Neuron (in vitro differentiated cells): ENCODE measurements around the gene COL25A1.
"Not testable (repeated sequence)": the region's sequence is repeated elsewhere in the genome, so short reads cannot be mapped to it uniquely, and the experiment has no call there.

Experiments
- H2AFZ ChIP-seq: one replicate; pipeline ENCODE4 v1.6.1; 2013; ENCODE audit warnings: low read depth, mild to moderate bottlenecking, inconsistent platforms, low read length, moderate library complexity
- H3K27me3 ChIP-seq: one replicate; pipeline ENCODE4 v1.6.1; 2013; ENCODE audit warnings: low read length; ENCODE audit not compliant: insufficient read depth
- H3K36me3 ChIP-seq: one replicate; pipeline ENCODE4 v1.6.1; 2013; ENCODE audit warnings: low read length; ENCODE audit not compliant: insufficient read depth
- H3K4me1 ChIP-seq: one replicate; pipeline ENCODE4 v1.6.1; 2013; ENCODE audit warnings: low read length; ENCODE audit not compliant: insufficient read depth
- H3K4me3 ChIP-seq: 2 replicates; pipeline ENCODE4 v1.5.1; 2013; ENCODE audit warnings: mild to moderate bottlenecking, low read length, moderate library complexity
- H3K9me3 ChIP-seq: one replicate; pipeline ENCODE4 v1.6.1; 2013; ENCODE audit warnings: low read length

COL25A1 gene

GRCh38 chr4:109075621-109076020 is 226.8 kb downstream of the COL25A1 start:
- H3K4me1 ChIP-seq: no peaks in the 10 kb centered on the region
- no peak overlapping the region for H3K4me3 ChIP-seq
- no peak overlapping the region for H2AFZ ChIP-seq
- H3K9me3 ChIP-seq: no peaks in the 10 kb centered on the region
- H3K27me3 ChIP-seq: no peaks in the 10 kb centered on the region
- H3K36me3 ChIP-seq: no peaks in the 10 kb centered on the region

DNA sequence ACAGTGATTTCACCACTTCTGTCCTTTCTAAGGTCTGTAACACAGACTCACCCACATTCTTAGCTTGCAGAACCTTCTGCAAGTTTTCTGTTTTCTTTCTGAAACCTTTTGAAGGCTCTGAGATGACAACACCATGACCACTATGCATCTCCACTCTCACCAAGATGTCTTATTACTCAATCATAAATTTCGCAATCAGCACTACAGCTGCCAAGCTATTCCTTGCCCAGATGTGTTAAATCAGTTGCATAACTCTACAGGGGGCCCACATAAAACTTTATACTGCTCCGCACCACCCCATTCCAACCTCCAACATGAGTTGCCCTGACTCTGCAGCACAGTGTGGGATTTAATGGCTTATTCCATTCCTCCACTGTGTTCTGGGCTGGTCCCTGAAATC is 229.9 kb downstream of the COL25A1 start:
- Histone ChIP-seq H3K9me3 (no peaks in the 10 kb centered on the region), H3K4me3 (no peak overlapping the region), H3K36me3 (no peaks in the 10 kb centered on the region), H3K27me3 (no peaks in the 10 kb centered on the region), H3K4me1 (no peaks in the 10 kb centered on the region), H2AFZ (no peak overlapping the region)

- not testable (repeated sequence) for H3K9me3 ChIP-seq, H2AFZ ChIP-seq, H3K36me3 ChIP-seq, H3K4me1 ChIP-seq, H3K4me3 ChIP-seq, H3K27me3 ChIP-seq
These were observed 231.8 kb downstream of the COL25A1 start for GRCh38 chr4:109070677-109071076.

GRCh38 chr4:109067508-109068235 is 234.8 kb downstream of the COL25A1 start:
- Histone ChIP-seq H2AFZ (no peak overlapping the region), H3K9me3 (no peaks in the 10 kb centered on the region), H3K27me3 (no peaks in the 10 kb centered on the region), H3K4me3 (no peak overlapping the region), H3K4me1 (no peaks in the 10 kb centered on the region), H3K36me3 (no peaks in the 10 kb centered on the region)

DNA sequence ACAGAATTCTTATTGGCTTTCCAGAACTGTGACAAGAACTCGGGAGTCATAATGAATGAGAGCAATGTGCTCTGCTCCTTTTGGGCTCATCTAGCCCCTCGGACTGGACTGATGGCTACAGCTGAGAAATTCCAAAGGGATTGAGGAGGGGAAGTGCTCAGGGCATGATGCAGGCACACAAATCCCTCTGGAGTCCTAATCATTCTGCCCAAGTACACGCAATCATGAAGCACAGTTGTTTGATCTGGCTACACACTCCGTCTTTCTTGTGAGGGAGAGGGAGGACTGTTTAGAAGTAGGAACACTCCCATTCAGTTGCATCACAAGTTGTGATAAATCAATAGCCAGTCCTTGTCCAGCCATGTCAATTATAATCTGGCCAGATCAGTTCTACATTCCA is 237.5 kb downstream of the COL25A1 start:
- H3K9me3 ChIP-seq: no peaks in the 10 kb centered on the region
- H3K36me3 ChIP-seq: no peaks in the 10 kb centered on the region
- H2AFZ ChIP-seq: no peak overlapping the region
- H3K4me1 ChIP-seq: no peaks in the 10 kb centered on the region
- no peak overlapping the region for H3K4me3 ChIP-seq
- H3K27me3 ChIP-seq: no peaks in the 10 kb centered on the region

- Histone ChIP-seq H3K9me3 (no peaks in the 10 kb centered on the region), H3K27me3 (no peaks in the 10 kb centered on the region), H3K4me3 (no peak overlapping the region), H3K4me1 (no peaks in the 10 kb centered on the region), H3K36me3 (no peaks in the 10 kb centered on the region), H2AFZ (no peak overlapping the region)
These were observed 249.2 kb downstream of the COL25A1 start for GRCh38 chr4:109053257-109053656.

GRCh38 chr4:109052821-109053220 is 249.6 kb downstream of the COL25A1 start:
- Histone ChIP-seq H3K4me1 (no peaks in the 10 kb centered on the region), H3K27me3 (no peaks in the 10 kb centered on the region), H3K4me3 (no peak overlapping the region), H3K9me3 (no peaks in the 10 kb centered on the region), H3K36me3 (no peaks in the 10 kb centered on the region), H2AFZ (no peak overlapping the region)

GRCh38 chr4:109051054-109051453 is 251.4 kb downstream of the COL25A1 start:
- H2AFZ ChIP-seq: no peak overlapping the region
- H3K4me1 ChIP-seq: no peaks in the 10 kb centered on the region
- no peaks in the 10 kb centered on the region for H3K36me3 ChIP-seq

GRCh38 chr4:109049926-109050325 is 252.5 kb downstream of the COL25A1 start:
- Histone ChIP-seq H3K27me3 (no peaks in the 10 kb centered on the region), H3K36me3 (no peaks in the 10 kb centered on the region), H3K4me3 (no peak overlapping the region), H3K4me1 (no peaks in the 10 kb centered on the region), H3K9me3 (no peaks in the 10 kb centered on the region), H2AFZ (no peak overlapping the region)

More at GRCh38 chr4:109051054-109051453, 251.4 kb downstream of the COL25A1 start:
- Histone ChIP-seq H3K9me3 (no peaks in the 10 kb centered on the region), H3K4me3 (no peak overlapping the region), H3K27me3 (no peaks in the 10 kb centered on the region)

DNA sequence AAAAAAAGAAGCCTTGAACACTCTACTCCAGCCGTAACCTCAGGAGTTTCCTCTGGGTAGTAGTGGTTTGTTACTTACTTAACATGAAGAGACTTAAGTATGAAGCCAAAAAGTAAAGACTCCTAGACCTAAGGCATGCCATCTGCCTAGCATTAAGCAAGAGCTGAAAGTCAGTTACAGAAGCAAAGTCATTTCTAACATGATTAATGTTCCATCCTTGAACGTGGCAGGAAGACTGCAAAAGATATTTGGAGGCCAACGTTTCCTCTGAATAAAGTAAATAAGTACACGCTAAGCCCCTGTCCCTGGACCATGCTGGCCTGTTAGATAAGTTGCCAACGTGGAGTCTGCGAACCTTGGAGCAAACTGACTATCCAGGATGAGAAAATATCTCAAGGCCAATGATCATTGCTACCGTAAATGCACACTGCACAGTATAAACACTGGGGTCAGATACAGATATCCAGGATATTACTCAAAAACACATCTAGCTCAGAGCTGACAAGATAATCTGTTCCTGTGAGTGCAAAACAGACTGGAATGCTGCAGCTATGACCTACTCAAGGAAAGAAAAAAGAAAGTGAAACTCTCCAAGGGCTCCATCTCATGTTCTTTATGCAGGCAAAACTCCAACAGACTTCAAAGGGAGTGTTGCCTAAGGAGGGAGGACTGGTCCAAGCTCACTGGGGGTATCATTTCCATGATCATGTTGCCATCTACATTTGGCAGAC is 255.8 kb downstream of the COL25A1 start:
- H3K9me3 ChIP-seq: no peaks in the 10 kb centered on the region
- no peaks in the 10 kb centered on the region for H3K4me1 ChIP-seq
- H3K27me3 ChIP-seq: no peaks in the 10 kb centered on the region
- H3K4me3 ChIP-seq: no peak overlapping the region
- H2AFZ ChIP-seq: no peak overlapping the region
- no peaks in the 10 kb centered on the region for H3K36me3 ChIP-seq

DNA sequence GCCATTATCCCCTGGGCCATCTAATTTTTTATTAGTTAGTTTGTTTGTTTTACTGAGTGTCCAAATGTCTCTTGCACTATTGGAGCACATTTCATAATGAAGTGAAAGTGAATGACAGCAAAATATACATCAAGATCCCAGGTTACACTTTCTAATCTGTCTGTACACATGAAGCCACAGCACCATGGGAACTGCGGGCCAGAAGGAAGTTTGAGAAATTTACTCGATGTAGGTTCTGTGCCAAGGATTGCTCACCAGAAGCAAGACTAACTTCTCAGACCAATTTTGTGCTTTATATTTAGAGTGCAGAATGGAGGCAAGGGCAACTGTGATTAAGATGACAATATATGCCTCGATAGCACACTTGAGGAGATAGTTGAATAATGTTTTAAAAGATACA is 258.0 kb downstream of the COL25A1 start:
- H3K4me3 ChIP-seq: no peak overlapping the region

GRCh38 chr4:109043286-109043685 is 259.2 kb downstream of the COL25A1 start:
- H3K36me3 ChIP-seq: no peaks in the 10 kb centered on the region
- H3K4me1 ChIP-seq: no peaks in the 10 kb centered on the region
- H3K27me3 ChIP-seq: no peaks in the 10 kb centered on the region
- no peaks in the 10 kb centered on the region for H3K9me3 ChIP-seq
- H2AFZ ChIP-seq: no peak overlapping the region
- no peak overlapping the region for H3K4me3 ChIP-seq

More for the DNA sequence above, 258.0 kb downstream of the COL25A1 start:
- no peaks in the 10 kb centered on the region for H3K4me1 ChIP-seq
- H3K9me3 ChIP-seq: no peaks in the 10 kb centered on the region
- H3K36me3 ChIP-seq: no peaks in the 10 kb centered on the region
- no peak overlapping the region for H2AFZ ChIP-seq
- H3K27me3 ChIP-seq: no peaks in the 10 kb centered on the region

DNA sequence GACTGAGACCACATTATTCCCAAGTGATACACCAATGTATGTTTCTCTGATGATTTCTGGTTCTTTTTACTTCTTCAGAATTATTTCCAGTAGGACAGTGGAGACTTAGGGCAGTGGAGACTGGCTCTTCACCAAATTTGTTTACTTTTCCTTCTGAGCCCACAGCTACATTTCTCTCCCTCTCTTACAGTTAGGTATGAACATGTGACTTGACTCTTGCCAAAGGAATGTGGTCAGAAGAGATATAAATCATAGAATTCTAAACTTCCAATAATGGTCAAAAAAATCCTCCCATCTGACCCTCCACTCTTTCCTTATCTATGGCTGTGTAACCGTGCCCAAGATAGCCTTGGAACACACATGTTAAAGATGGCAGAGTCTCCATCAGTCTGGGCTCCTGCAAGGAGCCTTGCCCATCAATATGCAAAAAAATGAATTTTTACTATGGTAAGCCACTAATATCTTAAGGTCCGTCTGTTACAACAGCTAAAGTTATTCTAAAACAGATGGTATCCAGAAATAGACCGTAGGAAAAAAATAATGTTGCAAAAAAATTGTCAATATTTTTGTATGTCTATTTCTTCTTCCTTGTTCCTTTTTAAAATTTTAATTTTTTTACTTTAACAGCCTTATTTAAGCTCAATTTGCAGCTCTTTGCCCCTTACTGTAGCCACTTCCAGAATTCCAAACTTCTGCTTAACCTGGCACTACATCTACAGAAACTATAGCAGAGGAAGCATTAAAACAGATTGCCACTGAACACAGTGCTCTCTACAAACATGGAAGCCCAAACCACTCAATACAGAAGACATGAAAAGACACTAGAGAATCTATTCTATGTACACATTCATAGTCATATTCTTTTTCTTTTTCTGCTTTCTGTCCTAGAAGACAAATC is 260.7 kb downstream of the COL25A1 start:
- H3K9me3 ChIP-seq: no peaks in the 10 kb centered on the region
- no peak overlapping the region for H3K4me3 ChIP-seq
- no peaks in the 10 kb centered on the region for H3K4me1 ChIP-seq
- no peak overlapping the region for H2AFZ ChIP-seq
- H3K27me3 ChIP-seq: no peaks in the 10 kb centered on the region
- H3K36me3 ChIP-seq: no peaks in the 10 kb centered on the region
